ENCODE measurements around the gene RPH3AL.
"Not testable (repeated sequence)": the region's sequence is repeated elsewhere in the genome, so short reads cannot be mapped to it uniquely, and the experiment has no call there.

RPH3AL gene

DNA sequence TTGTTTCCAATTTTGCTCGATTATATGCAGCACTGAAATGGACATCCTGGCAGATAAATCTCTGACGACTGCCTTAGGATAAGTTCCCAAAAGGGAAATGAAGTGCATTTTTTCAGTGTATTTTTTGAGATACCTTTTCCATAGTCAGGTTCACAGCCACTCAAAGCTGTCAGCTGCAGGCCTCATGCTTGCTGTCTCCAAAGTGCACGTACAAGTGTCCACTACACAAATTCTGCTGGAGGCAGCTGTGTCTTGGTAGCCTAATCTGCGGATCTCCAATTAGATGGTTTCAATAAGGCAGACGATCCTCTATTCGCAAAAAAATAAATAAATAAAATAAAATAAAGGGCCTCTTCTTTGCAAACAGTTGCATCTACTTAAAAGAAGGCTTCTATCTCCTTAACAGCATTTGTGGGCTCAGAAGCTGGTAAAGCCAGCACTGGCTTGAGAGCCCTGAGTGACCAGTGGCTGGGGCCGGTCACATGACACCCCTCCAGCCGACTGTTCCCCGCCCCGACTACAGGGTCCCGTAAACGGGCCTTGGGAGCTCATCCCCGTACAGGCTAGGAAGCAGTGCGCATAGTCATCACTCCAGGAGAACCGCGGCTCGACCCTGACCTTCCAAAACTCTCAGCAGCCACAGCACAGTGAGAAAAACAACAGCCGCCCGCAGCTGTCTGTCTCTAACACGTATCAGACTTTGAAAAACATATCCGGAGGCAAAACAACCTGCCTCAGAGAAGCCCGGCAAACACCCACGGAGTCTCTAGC lies 18.8 kb downstream of the RPH3AL start:
- no peak for DNase-seq

DNA sequence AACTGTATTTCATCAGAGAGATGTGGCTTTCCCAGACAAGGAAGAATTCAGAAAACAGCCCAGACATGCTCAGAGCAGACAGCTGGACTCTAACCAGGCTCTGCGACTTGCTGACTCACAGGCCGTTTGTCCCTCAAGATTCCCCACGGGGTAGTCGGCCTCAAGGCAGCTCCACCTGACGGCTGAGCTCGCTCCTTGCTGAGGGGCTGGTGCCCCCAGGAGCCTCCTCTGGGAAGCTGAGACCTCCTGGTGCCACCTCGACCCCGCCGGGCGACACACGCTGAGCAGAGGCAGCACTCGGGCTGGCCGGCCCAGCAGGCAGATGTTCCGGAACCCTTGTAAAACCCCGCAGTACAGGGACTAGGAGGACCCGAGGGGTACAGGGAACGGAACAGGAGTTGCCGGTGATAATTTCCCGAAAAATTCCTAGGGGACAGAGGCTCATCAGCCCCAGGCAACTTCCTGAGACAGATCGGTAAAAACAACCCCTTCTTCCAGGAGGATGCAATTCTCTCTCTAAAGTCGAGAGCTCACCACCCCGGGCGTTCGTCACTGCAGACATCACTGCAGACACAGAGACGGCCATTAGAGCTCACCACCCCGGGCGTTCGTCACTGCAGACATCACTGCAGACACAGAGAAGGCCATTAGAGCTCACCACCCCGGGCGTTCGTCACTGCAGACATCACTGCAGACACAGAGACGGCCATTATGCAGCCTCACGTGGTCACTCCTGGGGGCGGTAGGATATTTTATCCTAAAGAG lies 19.9 kb downstream of the RPH3AL start:
- no peak for DNase-seq

DNA sequence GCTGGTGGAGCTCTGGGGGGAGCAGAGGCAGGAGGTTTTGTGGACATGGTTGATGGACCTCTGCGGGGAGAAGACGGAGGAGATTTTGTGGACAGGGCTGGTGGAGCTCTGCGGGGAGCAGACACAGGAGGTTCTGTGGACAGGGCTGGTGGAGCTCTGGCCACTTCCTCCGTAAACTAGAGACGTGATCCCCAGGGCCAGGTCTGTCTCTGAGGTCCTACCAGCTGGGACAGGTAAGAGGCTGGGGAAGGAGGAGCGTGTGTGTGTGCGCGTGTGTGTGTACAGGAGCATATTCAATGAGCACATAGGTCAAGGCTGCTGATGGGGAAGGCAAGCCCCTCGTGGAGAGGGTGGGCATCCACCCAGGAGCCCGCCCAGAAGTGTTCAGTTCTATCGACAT lies 20.6 kb downstream of the RPH3AL start:
- DNase-seq = no peak

DNA sequence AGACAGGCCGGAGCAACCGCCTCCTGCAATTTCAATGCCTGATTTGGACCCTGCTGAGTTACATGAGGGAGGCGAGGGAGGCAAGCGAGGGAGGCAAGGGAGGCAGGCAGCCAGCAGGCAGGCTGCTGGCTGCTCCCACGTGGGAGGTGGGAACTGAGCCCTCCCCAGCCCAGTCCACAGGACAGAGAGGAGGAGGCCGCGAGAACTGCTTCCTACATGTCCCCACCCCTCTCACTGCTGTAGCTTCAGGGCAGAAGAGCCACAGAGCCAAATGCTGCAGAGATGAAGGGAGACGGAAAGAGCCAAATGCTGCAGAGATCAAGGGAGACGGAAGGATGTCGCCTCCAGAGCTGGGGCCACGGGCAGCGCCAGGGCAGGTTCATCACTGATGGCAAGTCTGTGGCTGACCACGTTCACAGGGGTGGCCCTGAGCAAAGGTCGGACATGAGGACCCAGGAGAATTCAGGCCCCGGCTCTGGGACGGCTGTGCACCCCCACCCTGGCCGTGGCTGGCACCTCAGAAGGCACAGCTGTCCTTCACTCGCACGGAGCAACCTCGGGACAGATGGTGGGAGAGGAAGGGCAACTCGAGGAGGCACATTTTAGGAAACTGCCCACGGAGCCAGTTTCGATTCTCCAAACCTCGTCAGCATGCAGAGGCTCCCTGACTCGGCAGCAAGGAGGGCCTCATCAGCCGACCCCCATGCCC lies 21.5 kb downstream of the RPH3AL start:
- no peak for DNase-seq

DNA sequence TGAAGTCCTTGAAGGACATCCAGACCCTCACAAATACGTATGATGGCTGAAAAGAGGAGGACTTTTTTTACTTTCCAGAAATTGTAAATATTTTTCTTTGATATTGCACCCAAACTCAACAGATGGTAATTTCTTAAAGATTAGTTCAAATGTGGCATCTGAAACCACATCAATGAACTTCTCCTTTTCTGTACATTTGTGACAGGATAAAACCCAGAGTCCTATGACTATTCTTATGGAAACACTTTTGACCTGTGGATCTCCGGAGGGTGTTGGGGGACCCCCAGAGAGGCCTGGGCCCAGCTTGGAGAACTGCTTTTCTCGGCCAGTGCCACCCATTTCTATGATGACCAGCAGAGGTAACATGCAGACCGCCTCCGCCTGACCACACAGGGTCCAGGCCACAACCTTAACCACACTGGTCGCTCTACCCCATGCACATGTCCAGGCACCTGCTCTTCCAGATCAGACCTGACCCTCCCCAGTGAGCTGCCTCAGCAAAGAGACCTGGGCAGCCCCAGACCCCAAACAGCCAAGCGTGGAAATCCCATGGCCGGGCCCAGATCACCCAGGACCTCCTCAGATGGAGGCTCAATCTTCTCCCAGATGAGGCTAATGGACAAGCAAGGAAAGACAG lies 22.7 kb downstream of the RPH3AL start:
- DNase-seq = no peak

DNA sequence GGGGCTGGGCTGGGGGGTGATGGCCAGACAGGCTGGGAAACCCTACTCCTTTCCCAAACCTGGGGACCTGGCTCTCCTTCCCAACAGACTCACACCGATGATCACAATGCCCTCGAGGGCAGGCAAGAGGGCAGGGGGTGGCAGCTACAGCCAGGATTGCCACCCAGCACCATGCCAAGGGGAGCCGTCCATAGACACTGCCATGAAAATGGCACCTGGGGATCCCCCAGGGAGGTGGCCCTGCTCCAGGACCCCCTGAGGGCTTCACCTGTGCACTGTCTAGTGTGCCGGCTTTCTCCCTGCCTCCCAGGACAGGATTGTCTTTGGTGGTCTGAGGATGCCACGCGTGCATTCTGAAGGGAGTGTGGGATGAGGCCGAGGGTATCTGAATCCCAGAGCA lies 24.6 kb downstream of the RPH3AL start:
- DNase-seq = no peak

DNA sequence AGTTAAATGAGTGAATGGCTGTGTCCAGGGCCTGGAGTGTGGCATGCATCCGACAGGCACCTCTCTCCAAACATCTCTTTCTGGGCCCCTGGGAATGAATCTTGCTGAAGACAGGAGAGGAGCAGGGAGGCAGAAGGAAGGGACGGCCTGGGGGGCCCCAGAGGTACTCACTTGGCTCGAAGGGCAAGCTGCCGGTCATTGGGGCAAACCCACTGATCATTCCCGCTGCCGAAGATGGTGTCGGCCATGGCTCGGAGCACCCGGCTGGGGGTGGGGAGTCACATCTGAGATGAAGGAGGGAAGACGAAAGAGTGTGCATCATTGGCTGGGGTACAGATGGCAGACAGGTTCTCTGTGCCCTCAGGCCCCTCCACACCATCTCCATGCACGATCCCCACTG lies 25.3 kb downstream of the RPH3AL start:
- no peak for DNase-seq

DNA sequence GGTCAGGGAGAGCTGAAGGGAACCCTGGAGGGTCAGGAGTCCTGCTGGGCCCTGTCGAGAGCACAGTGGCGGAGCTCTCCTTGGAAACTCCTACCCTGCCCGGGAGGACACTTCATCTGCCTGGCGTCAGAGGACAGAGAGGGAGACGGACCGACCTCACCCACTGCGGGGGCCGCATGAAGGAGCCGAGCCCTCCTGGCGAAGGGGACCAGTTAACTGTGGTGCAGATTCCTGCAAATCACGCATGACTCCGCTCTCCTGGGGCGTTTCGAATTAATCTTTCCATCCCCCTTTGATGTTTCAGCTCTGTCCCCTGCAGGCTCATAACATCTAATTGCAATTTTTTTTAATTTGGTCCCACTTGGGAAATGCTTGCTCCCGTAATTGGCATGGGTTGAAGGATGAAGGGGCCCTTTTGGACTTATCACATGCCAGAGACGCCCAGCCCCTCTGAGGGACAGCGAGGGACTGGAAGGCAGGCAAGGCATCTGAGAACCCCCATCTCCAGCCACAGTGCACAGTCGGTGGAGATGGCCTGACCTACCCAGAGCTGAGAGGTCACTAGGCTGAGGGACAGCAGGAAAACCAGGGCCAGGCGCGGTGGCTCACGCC lies 26.5 kb downstream of the RPH3AL start:
- no peak for DNase-seq

DNA sequence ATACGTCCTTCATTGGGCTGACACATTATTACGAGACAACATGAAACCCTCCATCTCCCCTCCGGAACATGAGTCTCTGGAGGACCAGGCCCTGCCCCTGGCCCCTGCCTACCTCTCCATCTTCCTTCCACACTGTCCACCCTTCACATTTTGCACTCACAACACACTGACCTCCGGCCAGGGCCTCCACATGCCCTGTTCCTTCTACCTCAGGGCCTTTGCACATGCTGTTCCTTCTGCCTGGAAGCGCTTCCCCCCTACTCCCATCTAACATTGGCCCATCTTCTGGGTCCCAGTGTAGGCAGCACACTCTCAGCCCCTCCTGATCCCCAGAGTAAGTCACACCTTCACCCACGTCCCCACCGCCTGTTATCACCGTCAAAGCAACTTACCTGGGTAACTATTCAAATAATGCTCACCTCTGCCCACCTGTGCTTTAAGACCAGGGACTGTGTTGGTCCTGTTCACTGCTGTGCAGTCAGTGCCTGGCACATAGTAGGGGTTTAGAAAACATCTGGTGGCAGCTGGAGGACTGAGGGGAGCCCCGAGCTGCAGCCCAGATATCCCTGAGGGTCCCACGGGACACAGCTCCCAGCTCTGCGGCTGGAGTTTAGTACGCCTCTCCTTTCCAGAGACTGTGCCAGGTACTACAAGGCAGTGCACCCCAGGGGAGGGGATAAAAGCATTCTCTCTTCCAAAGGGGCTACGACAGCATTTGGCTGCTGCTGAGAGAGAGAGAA lies 27.2 kb downstream of the RPH3AL start:
- no peak for DNase-seq

DNA sequence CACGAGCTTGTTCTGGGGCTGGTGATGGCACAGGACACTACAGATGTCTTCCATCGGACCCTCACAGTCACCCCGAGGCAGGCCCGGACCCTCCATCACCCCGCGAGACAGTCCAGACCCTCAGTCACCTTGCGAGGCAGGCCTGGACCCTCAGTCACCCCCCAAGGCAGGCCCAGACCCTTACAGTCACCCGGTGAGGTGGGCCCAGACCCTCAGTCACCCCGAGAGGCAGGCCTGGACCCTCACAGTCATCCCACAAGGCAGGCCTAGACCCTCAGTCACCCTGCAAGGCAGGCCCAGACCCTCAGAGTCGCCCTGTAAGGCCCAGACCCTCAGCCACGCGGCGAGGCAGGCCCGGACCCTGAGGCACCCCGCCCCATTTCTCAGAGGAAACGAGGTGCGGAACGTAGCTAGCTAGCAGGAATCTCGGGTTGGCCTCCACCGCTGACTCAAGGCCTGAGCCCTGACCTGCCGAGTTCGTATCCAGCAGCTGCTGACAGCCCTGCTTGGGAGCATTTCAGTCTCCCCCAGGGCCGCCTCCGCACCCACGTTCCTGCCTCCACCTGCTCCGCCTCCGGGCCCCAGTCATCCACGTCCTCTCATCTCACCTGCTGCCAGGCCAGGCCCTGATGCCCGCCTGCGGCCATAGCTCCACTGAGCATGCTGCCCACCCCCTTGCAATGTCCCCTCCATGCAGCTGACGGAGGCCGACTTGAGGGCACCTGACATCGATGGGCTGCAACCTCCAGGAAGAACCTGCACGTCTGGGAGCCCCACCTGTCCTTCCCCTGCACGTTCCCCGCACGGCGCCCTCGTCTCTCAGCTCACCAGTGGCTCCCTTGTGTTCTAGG lies 28.7 kb downstream of the RPH3AL start:
- no peak for DNase-seq

DNA sequence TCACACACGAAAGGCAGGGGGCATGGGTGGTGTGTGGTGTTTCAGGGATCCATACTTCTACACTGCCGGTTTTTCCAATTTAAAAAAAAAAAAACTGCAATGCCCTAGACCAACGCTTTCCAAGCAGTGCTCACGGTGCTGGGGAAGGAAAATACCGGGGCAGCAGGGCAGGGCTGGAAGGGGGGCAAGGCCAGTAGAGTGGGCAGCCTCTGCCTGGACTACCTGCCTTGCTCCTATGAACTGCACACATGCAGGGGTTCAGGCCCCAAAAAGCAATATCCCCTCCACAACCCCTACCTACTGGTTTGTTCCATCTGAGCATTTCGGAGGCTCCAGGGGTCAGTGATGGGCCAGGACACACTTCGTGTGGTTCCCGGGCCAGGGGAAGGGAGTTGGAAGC lies 29.4 kb downstream of the RPH3AL start:
- no peak for DNase-seq

DNA sequence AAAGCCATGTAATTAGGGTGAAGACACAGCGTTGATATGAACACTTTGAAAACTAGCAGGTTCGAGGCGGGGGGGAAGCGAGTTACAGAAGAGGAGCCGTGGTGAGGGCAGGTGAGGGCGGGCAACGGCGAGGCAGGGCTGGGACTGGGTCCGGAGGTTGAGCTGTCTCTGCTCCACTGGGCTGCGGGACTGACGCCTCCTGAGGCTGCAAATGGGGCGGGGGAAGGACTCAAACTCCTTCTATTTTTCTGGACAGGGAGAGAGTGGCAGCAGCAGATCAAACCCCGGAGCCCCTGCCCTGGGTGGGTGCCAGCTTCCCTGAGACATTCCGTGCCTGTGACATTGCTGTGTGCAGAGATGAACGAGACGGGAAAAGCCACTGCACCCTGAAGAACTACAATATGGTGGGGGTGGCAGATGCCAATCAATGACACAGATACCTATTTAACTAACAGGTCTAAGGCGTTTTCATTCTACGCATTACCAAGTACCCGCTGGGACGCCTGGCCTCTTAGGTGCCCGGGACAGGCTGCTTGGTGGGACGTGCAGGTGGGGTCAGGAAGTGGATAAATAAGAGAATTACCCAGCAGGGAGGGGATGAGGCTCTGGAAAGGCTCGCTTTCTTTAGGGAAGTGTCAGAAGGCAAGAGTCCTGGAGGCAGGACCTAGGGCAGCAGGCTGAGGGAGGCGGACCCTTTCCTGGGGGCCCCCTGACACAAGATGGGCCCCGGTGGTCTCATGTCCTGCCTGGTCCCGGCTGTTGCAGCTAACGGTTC lies 30.4 kb downstream of the RPH3AL start:
- no peak for DNase-seq

DNA sequence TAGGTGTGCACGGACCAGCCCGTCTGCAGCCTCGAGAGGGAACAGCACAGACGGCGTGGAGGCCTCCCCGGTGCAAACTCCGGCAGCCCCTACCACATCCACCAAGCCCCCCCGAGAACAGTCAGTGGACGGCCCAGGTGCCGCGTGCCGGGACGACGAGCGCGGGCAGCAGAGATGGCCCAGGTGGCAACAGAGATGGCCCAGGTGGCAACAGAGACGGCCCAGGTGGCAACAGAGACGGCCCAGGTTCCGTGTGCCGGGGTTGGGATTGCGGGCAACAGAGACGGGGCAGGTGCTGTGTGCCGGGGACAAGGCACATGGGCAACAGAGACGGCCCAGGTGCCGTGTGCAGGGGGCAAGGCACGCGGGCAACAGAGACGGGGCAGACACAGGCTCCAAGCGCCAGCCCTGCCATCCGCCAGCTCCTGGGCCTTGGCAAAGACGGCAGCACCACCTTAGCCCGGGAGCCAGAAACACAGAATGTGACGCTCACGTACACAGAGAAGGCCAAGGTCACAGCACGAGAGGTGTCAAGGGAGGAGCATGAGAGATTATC lies 31.1 kb downstream of the RPH3AL start:
- no peak for DNase-seq

DNA sequence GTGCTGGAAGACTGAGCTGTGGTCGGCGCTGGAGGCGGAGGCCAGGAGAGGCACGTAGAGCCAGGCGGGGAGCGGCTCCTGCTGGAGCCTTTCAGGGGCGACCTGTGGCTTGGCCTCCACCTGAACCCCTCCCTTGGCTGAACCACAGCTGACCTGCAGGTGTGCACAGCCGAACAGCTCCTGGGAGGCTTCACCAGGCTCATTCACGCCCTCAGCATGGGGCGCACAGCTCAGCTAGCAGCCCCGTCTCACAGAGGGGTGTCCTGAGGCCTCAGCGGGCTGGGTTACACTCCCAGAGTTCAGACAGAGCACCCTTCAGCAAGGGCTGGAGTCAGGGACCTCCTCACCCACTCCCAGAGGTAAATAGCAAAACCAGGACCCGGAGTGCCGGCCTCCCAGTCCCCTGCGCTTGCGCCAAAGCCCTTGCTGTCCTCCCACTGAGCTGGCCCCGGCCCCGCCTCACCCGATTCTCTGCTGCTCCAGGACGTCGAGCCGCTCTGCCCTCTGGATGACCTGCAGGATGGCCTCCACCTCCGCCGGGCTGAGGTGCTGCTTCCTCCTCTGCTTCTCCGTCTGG lies 31.7 kb downstream of the RPH3AL start:
- no peak for DNase-seq

DNA sequence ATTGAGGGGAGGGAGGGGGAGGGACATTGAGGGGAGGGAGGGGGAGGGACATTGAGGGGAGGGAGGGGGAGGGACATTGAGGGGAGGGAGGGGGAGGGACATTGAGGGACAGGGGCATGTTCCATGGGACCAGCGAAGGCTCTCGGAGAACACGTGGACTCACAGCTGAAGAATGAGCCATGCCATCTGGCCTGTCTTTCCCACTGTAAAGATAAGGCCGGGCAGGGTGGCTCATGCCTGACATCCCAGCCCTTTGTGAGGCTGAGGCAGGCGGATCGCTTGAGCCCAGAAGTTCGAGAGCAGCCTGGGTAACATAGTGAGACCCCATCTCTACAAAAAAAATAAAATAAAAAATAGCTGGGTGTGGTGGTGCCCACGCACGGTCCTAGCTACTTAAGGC lies 32.5 kb downstream of the RPH3AL start:
- DNase-seq = no peak

DNA sequence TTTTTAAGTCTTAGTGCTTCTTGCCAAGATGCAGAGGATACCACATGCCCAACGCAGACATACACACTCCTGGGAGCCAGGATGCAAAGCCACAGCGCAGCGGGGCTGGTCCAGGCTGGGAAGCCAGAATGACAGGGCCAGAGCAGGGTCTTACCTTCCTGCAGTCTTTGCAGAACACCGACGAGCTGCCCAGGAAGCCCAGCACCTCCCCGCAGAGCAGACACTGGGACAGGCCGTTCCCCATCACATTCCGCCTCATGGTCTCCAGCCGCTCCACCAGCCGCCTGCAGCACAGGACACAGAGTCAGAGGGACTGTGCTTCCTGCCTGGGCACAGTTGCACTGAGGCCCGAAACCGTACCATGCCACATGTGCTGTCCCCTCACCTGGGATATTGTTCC lies 33.3 kb downstream of the RPH3AL start:
- DNase-seq = no peak

DNA sequence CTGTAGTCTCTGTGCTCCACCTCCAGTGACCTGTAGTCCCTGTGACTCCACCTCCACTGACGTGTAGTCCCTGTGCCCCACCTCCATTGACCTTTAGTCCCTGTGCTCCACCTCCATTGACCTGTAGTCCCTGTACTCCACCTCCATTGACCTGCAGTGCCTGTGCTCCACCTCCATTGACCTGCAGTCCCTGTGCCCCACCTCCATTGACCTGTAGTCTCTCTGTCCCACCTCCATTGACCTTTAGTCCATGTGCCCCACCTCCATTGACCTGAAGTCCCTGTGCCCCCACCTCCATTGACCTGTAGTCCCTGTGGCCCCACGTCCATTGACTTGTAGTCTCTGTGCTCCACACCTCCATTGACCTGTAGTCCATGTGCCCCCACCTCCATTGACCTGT lies 35.5 kb downstream of the RPH3AL start:
- not testable (repeated sequence) for DNase-seq

DNA sequence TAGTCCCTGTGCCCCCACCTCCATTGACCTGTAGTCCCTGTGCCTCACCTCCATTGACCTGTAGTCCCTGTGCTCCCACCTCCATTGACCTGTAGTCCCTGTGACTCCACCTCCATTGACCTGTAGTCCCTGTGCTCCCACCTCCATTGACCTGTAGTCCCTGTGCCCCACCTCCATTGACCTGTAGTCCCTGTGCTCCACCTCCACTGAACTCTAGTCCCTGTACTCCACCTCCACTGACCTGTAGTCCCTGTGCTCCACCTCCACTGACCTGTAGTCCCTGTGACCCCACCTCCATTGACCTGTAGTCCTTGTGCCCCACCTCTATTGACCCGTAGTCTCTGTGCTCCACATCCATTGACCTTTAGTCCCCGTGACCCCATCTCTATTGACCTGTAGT lies 37.2 kb downstream of the RPH3AL start:
- DNase-seq = peak; percentile 15

DNA sequence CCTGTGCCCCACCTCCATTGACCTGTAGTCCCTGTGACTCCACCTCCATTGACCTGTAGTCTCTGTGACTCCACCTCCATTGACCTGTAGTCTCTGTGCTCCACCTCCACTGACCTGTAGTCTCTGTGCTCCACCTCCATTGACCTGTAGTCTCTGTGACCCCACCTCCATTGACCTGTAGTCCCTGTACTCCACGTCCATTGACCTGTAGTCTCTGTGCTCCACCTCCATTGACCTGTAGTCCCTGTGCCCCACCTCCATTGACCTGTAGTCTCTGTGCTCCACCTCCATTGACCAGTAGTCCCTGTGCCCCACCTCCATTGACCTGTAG lies 38.0 kb downstream of the RPH3AL start:
- not testable (repeated sequence) for DNase-seq
